Skeletal muscle satellite cell (primary cell): ENCODE measurements around the gene CYP27A1.
A peak's percentile ranks its signal among the peaks of the same experiment; 100 is the strongest.

Experiments used
- H3K27me3 ChIP-seq: 2 replicates; pipeline ENCODE4 v1.7.0; 2013; ENCODE audit warnings: low read length; ENCODE audit not compliant: control insufficient read depth, insufficient read depth
- H3K36me3 ChIP-seq: 2 replicates; pipeline ENCODE4 v1.7.0; 2013; ENCODE audit warnings: mild to moderate bottlenecking, control low read depth, low read length; ENCODE audit not compliant: insufficient read depth
- H3K4me1 ChIP-seq: 2 replicates; pipeline ENCODE4 v1.7.0; 2013; ENCODE audit warnings: low read length; ENCODE audit not compliant: control insufficient read depth, insufficient read depth
- H3K4me2 ChIP-seq: 2 replicates; pipeline ENCODE4 v1.7.0; 2013; ENCODE audit warnings: mild to moderate bottlenecking, low read length
- H3K4me3 ChIP-seq: 2 replicates; pipeline ENCODE4 v1.7.0; 2013; ENCODE audit warnings: low read length
- H3K9ac ChIP-seq: 2 replicates; pipeline ENCODE4 v1.7.0; 2013; ENCODE audit warnings: mild to moderate bottlenecking, low read depth, low read length, moderate library complexity
- H3K9me3 ChIP-seq: replicated peaks from 2 replicates; pipeline ENCODE4 v1.7.0; 2013; ENCODE audit warnings: mild to moderate bottlenecking, control low read depth, low read length

The CYP27A1 gene

DNA sequence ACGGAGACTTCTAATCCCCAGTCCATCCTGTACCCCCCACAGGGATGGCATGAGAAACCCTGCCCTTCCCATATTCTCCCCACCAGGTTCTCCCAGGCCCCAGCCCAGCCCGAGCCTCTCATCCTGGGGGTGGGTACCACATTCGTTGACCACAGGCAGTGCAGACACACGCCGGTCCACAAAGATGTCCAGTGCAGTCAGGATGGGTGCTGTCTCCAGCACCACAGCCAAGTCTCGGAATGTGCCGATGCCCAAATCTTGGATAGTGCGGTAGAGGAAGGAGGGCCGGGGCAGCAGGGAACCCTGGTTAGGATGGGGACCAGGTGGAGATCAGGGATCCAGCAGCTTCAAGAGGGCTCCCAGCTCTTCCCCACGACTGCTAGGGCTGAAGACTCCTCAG is 44.8 kb downstream of the CYP27A1 start:
- H3K27me3 ChIP-seq, result peaks cover 13% of the 10 kb centered on the region
- H3K4me1 ChIP-seq, result peaks cover 18% of the 10 kb centered on the region
- H3K9ac ChIP-seq, result no peak overlapping the region
- no peaks in the 10 kb centered on the region for H3K36me3 ChIP-seq
- no peak overlapping the region for H3K4me2 ChIP-seq
- no peak overlapping the region for H3K4me3 ChIP-seq
- no peaks in the 10 kb centered on the region for H3K9me3 ChIP-seq

- H3K27me3 ChIP-seq, result peaks cover 22% of the 10 kb centered on the region
- no peaks in the 10 kb centered on the region for H3K36me3 ChIP-seq
- no peaks in the 10 kb centered on the region for H3K9me3 ChIP-seq
- H3K4me1 ChIP-seq, result peaks cover 29% of the 10 kb centered on the region
- H3K4me2 ChIP-seq, result no peak overlapping the region
- H3K4me3 ChIP-seq, result no peak overlapping the region
- no peak overlapping the region for H3K9ac ChIP-seq
Measured at GRCh38 chr2:218827701-218828476, 45.9 kb downstream of the CYP27A1 start.

- H3K36me3 ChIP-seq, result no peaks in the 10 kb centered on the region
- no peak overlapping the region for H3K4me3 ChIP-seq
- peaks cover 35% of the 10 kb centered on the region for H3K4me1 ChIP-seq
- no peaks in the 10 kb centered on the region for H3K9me3 ChIP-seq
- H3K27me3 ChIP-seq, result peaks cover 22% of the 10 kb centered on the region
- no peak overlapping the region for H3K9ac ChIP-seq
- no peak overlapping the region for H3K4me2 ChIP-seq
Measured at GRCh38 chr2:218828477-218828778, 46.5 kb downstream of the CYP27A1 start.

- no peaks in the 10 kb centered on the region for H3K9me3 ChIP-seq
- H3K36me3 ChIP-seq, result no peaks in the 10 kb centered on the region
- H3K27me3 ChIP-seq, result peaks cover 30% of the 10 kb centered on the region
- H3K4me2 ChIP-seq, result no peak overlapping the region
- H3K9ac ChIP-seq, result no peak overlapping the region
- no peak overlapping the region for H3K4me3 ChIP-seq
- peaks cover 35% of the 10 kb centered on the region for H3K4me1 ChIP-seq
Measured at GRCh38 chr2:218829868-218830451, 48.0 kb downstream of the CYP27A1 start.

- Histone ChIP-seq H3K36me3 (no peaks in the 10 kb centered on the region), H3K9me3 (no peaks in the 10 kb centered on the region), H3K4me1 (peaks cover 35% of the 10 kb centered on the region), H3K27me3 (peaks cover 33% of the 10 kb centered on the region), H3K4me2 (peak overlapping the region; percentile 65), H3K4me3 (no peak overlapping the region), H3K9ac (no peak overlapping the region)
Measured at GRCh38 chr2:218830526-218831306, 48.8 kb downstream of the CYP27A1 start.

GRCh38 chr2:218831378-218831990 is 49.5 kb downstream of the CYP27A1 start, which contains the start of gene PRKAG3:
TSS of gene PRKAG3 (minus strand) at chr2:218831803.
- H3K4me1 ChIP-seq, result peaks cover 35% of the 10 kb centered on the region
- peak within 1 kb of the TSS; percentile 52 for H3K9ac ChIP-seq
- peak within 1 kb of the TSS; percentile 65 for H3K4me2 ChIP-seq
- H3K36me3 ChIP-seq, result no peaks in the 10 kb centered on the region
- H3K4me3 ChIP-seq, result peak within 1 kb of the TSS; percentile 33
- H3K27me3 ChIP-seq, result peaks cover 33% of the 10 kb centered on the region
- no peaks in the 10 kb centered on the region for H3K9me3 ChIP-seq

DNA sequence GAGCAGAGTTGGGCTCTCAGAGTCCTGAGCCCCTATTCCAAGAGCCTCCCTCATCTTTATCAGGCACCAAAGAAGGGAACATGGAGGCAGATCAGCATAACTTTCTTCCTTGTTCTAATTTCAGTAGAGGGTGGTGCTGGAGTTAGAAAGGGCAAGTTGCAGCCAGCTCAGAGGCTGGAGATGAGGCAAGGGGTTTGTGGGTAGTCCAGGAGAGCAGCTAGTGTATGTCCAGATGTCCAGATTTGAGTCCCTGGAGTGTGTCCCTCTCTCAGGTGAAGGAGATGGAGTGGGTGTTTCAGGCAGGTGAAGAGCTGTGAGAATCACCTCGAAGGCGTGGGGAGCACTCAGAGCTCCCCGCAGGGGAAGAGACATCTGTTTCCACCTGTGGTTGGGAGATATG is 50.1 kb downstream of the CYP27A1 start:
- Histone ChIP-seq H3K27me3 (peaks cover 33% of the 10 kb centered on the region), H3K4me3 (peak overlapping the region; percentile 33), H3K9ac (peak overlapping the region; percentile 52)

DNA sequence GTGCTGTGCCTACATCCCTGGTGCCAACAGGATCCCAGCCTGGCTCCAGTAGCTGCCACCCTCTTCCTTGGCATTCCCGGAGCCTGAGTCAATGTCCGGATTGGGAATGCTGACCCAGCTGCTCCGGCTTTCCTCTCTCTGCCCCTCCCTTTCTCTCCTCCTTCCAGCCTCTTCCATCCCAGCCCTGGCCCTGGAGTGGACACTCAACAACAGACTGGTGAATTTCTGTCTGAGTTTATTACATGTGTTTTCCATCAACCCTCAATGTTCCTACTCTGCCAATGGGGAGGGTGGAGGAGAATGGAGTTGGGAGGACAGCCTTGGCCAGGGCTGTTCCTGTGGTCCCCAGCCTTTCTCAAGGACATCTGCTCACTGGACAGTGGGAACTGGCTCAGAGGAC is 50.6 kb downstream of the CYP27A1 start:
- Histone ChIP-seq H3K27me3 (peaks cover 33% of the 10 kb centered on the region), H3K4me3 (peak overlapping the region; percentile 33), H3K9ac (peak overlapping the region; percentile 37), H3K9me3 (no peaks in the 10 kb centered on the region), H3K36me3 (no peaks in the 10 kb centered on the region), H3K4me1 (peaks cover 35% of the 10 kb centered on the region), H3K4me2 (peak overlapping the region; percentile 65)

More for the DNA sequence above, 50.1 kb downstream of the CYP27A1 start:
- Histone ChIP-seq H3K9me3 (no peaks in the 10 kb centered on the region), H3K36me3 (no peaks in the 10 kb centered on the region), H3K4me2 (peak overlapping the region; percentile 65), H3K4me1 (peaks cover 35% of the 10 kb centered on the region)

DNA sequence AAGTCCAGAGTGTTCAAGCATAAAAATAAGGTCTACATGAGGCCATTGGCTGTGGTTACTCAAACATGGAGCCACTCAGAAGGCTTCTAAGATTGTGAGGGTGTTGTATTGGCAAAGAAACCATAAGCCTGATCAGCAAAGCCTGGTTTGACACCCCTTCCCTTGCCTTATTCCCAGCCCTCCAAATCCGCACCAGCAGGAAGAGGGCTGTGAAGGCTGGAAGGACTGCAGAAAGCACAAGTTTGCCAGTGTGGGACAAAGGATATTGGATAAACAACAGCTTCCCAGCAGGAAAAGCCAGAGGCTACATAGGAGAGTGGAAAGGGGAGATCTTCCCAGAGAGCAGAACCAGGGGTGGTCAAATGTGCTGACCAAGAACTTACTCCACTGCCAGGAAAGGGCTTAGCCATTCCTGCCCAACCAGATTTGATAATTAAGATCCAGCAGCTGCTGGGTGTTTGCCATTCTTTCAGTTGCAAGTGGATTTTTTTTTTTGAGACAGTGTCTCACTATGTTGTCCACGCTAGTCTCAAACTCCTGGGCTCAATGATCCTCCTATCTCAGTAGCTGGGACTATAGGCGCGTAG is 51.2 kb downstream of the CYP27A1 start:
- H3K4me1 ChIP-seq, result peaks cover 35% of the 10 kb centered on the region
- H3K27me3 ChIP-seq, result peaks cover 33% of the 10 kb centered on the region
- H3K9me3 ChIP-seq, result no peaks in the 10 kb centered on the region
- no peaks in the 10 kb centered on the region for H3K36me3 ChIP-seq
- no peak overlapping the region for H3K4me3 ChIP-seq
- H3K4me2 ChIP-seq, result peak overlapping the region; percentile 14
- H3K9ac ChIP-seq, result peak overlapping the region; percentile 37

- no peaks in the 10 kb centered on the region for H3K9me3 ChIP-seq
- H3K4me2 ChIP-seq, result no peak overlapping the region
- no peaks in the 10 kb centered on the region for H3K36me3 ChIP-seq
- no peak overlapping the region for H3K4me3 ChIP-seq
- H3K4me1 ChIP-seq, result peaks cover 44% of the 10 kb centered on the region
- no peak overlapping the region for H3K9ac ChIP-seq
- H3K27me3 ChIP-seq, result peaks cover 36% of the 10 kb centered on the region
Measured at GRCh38 chr2:218834685-218835084, 52.7 kb downstream of the CYP27A1 start.

- peaks cover 18% of the 10 kb centered on the region for H3K27me3 ChIP-seq
- H3K4me1 ChIP-seq, result peaks cover 21% of the 10 kb centered on the region
- H3K9ac ChIP-seq, result no peak overlapping the region
- no peaks in the 10 kb centered on the region for H3K36me3 ChIP-seq
- H3K4me2 ChIP-seq, result no peak overlapping the region
- H3K4me3 ChIP-seq, result no peak overlapping the region
- H3K9me3 ChIP-seq, result no peaks in the 10 kb centered on the region
Measured at GRCh38 chr2:218837495-218837894, 55.5 kb downstream of the CYP27A1 start.
